OCI-LY7 (cell line): ENCODE measurements around the gene RCHY1. TPM values are rescaled to one million over a fixed set of nuclear protein-coding genes. Genes with fewer than 3 reads are reported as not detected.

Experiments
- BruUV-seq: library from RNA; stranded (reverse); fragments of 400-500 nt; replicated peaks from 2 replicates; lab custom pipeline; 2021; lab: Mats Ljungman, UMichigan
- CTCF ChIA-PET: fragments of 300-600 bp; sonication (Branson Sonifier 250); formaldehyde crosslinking; loops from one replicate; lab custom pipeline; 2022; ENCODE audit warnings: antibody characterized with exemption; ENCODE audit not compliant: unreplicated experiment; lab: Charles Lee
- POLR2A ChIA-PET: fragments of 300-600 bp; sonication (Branson Sonifier 250); formaldehyde crosslinking; loops from one replicate; lab custom pipeline; 2022; ENCODE audit warnings: antibody characterized with exemption; lab: Charles Lee
- DNase-seq: peaks from one replicate; pipeline ENCODE4 v3.0.0-alpha.2; 2015; ENCODE audit warnings: low spot score
- H2AFZ ChIP-seq: fragments of 200-600 bp; sonication (generic), shearing (Covaris generic); 2 replicates; pipeline ENCODE4 v1.6.1; 2014; ENCODE audit warnings: mild to moderate bottlenecking, antibody characterized with exemption, low read length, moderate library complexity
- H3K27ac ChIP-seq: fragments of 200-600 bp; sonication (generic); 2 replicates; pipeline ENCODE4 v1.5.1; 2014; ENCODE audit warnings: mixed run types, low read depth, mild to moderate bottlenecking, moderate library complexity, low read length, inconsistent platforms; ENCODE audit not compliant: poor library complexity, severe bottlenecking
- H3K36me3 ChIP-seq: fragments of 200-600 bp; sonication (generic); 2 replicates; pipeline ENCODE4 v1.6.1; 2014; ENCODE audit warnings: mild to moderate bottlenecking, antibody characterized with exemption, low read length, moderate library complexity, mixed read lengths; ENCODE audit not compliant: insufficient read depth
- H3K4me1 ChIP-seq: fragments of 200-600 bp; sonication (generic); 2 replicates; pipeline ENCODE4 v1.5.1; 2014; ENCODE audit warnings: mild to moderate bottlenecking, low read length; ENCODE audit not compliant: insufficient read depth, poor library complexity, severe bottlenecking
- H3K4me2 ChIP-seq: fragments of 200-600 bp; sonication (generic); 2 replicates; pipeline ENCODE4 v1.6.1; 2014; ENCODE audit warnings: mild to moderate bottlenecking, low read length
- H3K4me3 ChIP-seq: fragments of 200-600 bp; sonication (generic); 2 replicates; pipeline ENCODE4 v1.5.1; 2014; ENCODE audit warnings: mild to moderate bottlenecking, low read depth, low read length; ENCODE audit not compliant: poor library complexity, severe bottlenecking
- H3K79me2 ChIP-seq: fragments of 200-600 bp; sonication (generic); 2 replicates; pipeline ENCODE4 v1.6.1; 2016; ENCODE audit warnings: low read depth, mild to moderate bottlenecking, low read length, moderate library complexity, mixed read lengths; ENCODE audit not compliant: insufficient read depth
- H3K9me2 ChIP-seq: fragments of 200-600 bp; sonication (generic); 2 replicates; pipeline ENCODE4 v1.6.1; 2016; ENCODE audit warnings: mild to moderate bottlenecking, low read length, mixed read lengths; ENCODE audit not compliant: insufficient read depth
- H3K9me3 ChIP-seq: fragments of 200-600 bp; sonication (generic); 2 replicates; pipeline ENCODE4 v1.6.1; 2014; ENCODE audit warnings: mild to moderate bottlenecking, mixed run types, low read length, mixed read lengths
- H4K20me1 ChIP-seq: fragments of 200-600 bp; sonication (generic); 2 replicates; pipeline ENCODE4 v1.6.1; 2014; ENCODE audit warnings: mild to moderate bottlenecking, antibody characterized with exemption, low read length, moderate library complexity, mixed read lengths; ENCODE audit not compliant: insufficient read depth
- CTCF ChIP-seq: fragments of 200-600 bp; sonication (generic); conservative IDR thresholded peaks from 2 replicates; pipeline ENCODE4 v1.5.1; 2014; ENCODE audit warnings: mild to moderate bottlenecking, antibody characterized with exemption, low read length, moderate library complexity, mixed read lengths
- EZH2phosphoT487 ChIP-seq: fragments of 200-600 bp; sonication (generic); IDR thresholded peaks from 2 replicates; pipeline ENCODE4 v1.6.1; 2018; ENCODE audit warnings: low read depth, borderline replicate concordance, mild to moderate bottlenecking, mixed run types, antibody characterized with exemption, low read length, moderate library complexity, mixed read lengths
- intact Hi-C: fragments of 100-400 bp; cut with micrococcal nuclease; formaldehyde crosslinking; loops from one replicate; pipeline ENCODE4 v1.10.0; 2022; ENCODE audit not compliant: unreplicated experiment
- total RNA-seq, 2 experiments: library from RNA; depleted of rRNA in 1 of 2; stranded (reverse); fragments of >200 nt in 1 of 2; shearing (Covaris generic) in 1 of 2; gene quantifications; 2 replicates each; pipeline ENCODE4 v1.2.3, GENCODE V29; 2014 to 2022

Gene RCHY1
- total RNA-seq, 2 experiments from 2014 or later = 9.2 to 25.5 TPM

DNA sequence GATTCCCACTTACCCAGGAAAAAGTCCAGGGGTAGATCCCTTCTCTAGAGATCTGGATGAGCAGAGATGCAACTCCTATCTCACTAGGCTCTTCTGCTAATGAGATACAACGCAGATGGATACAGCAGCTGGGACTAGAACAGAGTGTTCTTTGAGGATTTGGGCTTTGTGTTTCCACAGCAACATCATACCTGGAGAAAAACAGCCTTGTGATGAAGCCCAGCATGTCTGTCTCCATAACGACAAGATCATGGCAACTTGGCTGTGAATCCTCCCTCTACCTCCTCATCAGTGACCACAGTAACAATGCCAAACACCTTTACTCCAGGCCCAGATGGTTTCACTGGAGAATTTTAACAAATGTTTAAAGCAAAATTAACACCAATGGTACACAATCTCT is 80.1 kb downstream of the RCHY1 start:
- Histone ChIP-seq H3K9me3 (no peaks in the 10 kb centered on the region), H3K9me2 (no peaks in the 10 kb centered on the region), H3K4me2 (no peak overlapping the region), H2AFZ (no peak overlapping the region), H3K27ac (no peak overlapping the region), H3K79me2 (no peaks in the 10 kb centered on the region), H4K20me1 (no peaks in the 10 kb centered on the region), H3K36me3 (no peaks in the 10 kb centered on the region), H3K4me3 (no peak overlapping the region), H3K4me1 (no peaks in the 10 kb centered on the region)
- no peak for TF ChIP-seq CTCF
- TF ChIP-seq EZH2phosphoT487 = no peak
- no peak for DNase-seq
- ChIA-PET POLR2A (no interaction called here), CTCF (no interaction called here)
- BruUV-seq = no TSS peak
- intact Hi-C loops = no loop called here

- no peak overlapping the region for H3K4me2 ChIP-seq
- H3K9me2 ChIP-seq = no peaks in the 10 kb centered on the region
- ChIA-PET POLR2A (no interaction called here), CTCF (no interaction called here)
- BruUV-seq = no TSS peak
- H3K9me3 ChIP-seq = no peaks in the 10 kb centered on the region
- H2AFZ ChIP-seq = no peak overlapping the region
- TF ChIP-seq EZH2phosphoT487 (no peak), CTCF (peak; percentile 59)
- no peaks in the 10 kb centered on the region for H3K36me3 ChIP-seq
- no peaks in the 10 kb centered on the region for H4K20me1 ChIP-seq
- H3K4me3 ChIP-seq = no peak overlapping the region
- intact Hi-C loops = no loop called here
- H3K4me1 ChIP-seq = no peaks in the 10 kb centered on the region
- H3K79me2 ChIP-seq = no peaks in the 10 kb centered on the region
- H3K27ac ChIP-seq = no peak overlapping the region
- DNase-seq = peak; percentile 21
Observed at GRCh38 chr4:75432683-75433082, 81.5 kb downstream of the RCHY1 start.

DNA sequence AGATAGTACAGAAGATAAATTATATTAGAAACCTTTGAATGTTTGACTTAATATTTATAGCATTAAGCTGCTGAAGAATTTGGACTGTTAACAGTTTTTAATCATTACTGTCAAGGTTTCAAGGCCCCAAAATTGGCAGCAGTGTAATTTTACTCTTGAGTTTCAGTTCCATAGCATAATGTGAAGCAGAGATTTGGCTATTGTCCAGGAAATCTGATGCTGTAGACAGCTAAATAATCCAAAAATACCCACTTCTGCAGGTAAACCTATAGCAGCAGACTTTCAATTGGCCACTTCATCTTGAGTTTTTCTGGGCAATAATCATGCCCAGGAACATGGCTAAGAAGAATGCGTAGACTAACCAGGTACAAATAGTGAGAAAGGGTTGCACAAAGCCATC is 85.0 kb downstream of the RCHY1 start:
- Histone ChIP-seq H3K4me2 (no peak overlapping the region), H3K27ac (no peak overlapping the region), H3K36me3 (no peaks in the 10 kb centered on the region), H2AFZ (no peak overlapping the region), H3K9me2 (no peaks in the 10 kb centered on the region), H3K9me3 (no peaks in the 10 kb centered on the region), H3K4me1 (no peaks in the 10 kb centered on the region), H3K4me3 (no peak overlapping the region), H3K79me2 (no peaks in the 10 kb centered on the region), H4K20me1 (no peaks in the 10 kb centered on the region)
- intact Hi-C loops = no loop called here
- CTCF ChIA-PET = no interaction called here
- no peak for TF ChIP-seq CTCF
- no peak for TF ChIP-seq EZH2phosphoT487
- no TSS peak for BruUV-seq
- no peak for DNase-seq
- POLR2A ChIA-PET = interaction anchor here (0.7 kb wide), 1 partner anchor 330 kb away, joined by 4 read pairs; no protein-coding TSS in a partner anchor

Other genes starting within 250 kb of the RCHY1 start
- 15.9 and 17.2 TPM in 2 replicates for gene THAP6, start 70 bp upstream of the RCHY1 start, total RNA-seq (2014; rRNA removed; shearing (Covaris generic))
- 27.3 and 30.6 TPM in 2 replicates for gene THAP6, start 70 bp upstream of the RCHY1 start, total RNA-seq (2022)
- not detected in 2 replicates for gene ODAPH, start 41.7 kb upstream of the RCHY1 start, total RNA-seq (2014; rRNA removed; shearing (Covaris generic))
- gene ODAPH, start 41.7 kb upstream of the RCHY1 start, total RNA-seq (2022) = 0.40 TPM in 1 of 2 replicates, not detected in the other
- gene CDKL2, start 116.1 kb upstream of the RCHY1 start, total RNA-seq (2014; rRNA removed; shearing (Covaris generic)) = 0.06 and 0.13 TPM in 2 replicates
- 0.15 and 0.19 TPM in 2 replicates for gene CDKL2, start 116.1 kb upstream of the RCHY1 start, total RNA-seq (2022)
- 55.9 and 56.7 TPM in 2 replicates for gene G3BP2, start 159.0 kb upstream of the RCHY1 start, total RNA-seq (2014; rRNA removed; shearing (Covaris generic))
- 137 and 147 TPM in 2 replicates for gene G3BP2, start 159.0 kb upstream of the RCHY1 start, total RNA-seq (2022)
- 38.0 and 40.5 TPM in 2 replicates for gene USO1, start 210.2 kb upstream of the RCHY1 start, total RNA-seq (2014; rRNA removed; shearing (Covaris generic))
- 54.6 and 57.3 TPM in 2 replicates for gene USO1, start 210.2 kb upstream of the RCHY1 start, total RNA-seq (2022)